ENCODE measurements around the gene CDC14B.
"Not testable (repeated sequence)": the region's sequence is repeated elsewhere in the genome, so short reads cannot be mapped to it uniquely, and the experiment has no call there.

CDC14B gene

GRCh38 chr9:96646081-96646991 lies 26.7 kb upstream of the CDC14B start:
- no peak for TF ChIP-seq CTCF (IDR thresholded peaks at IDR 0.05; ENCODE audit: borderline replicate concordance, insufficient read depth, low read depth, low read length)
- H3K4me3 ChIP-seq (ENCODE audit: low read depth, low read length) = no peak overlapping the region

GRCh38 chr9:96644137-96644536 lies 24.5 kb upstream of the CDC14B start:
- no peak for TF ChIP-seq CTCF (IDR thresholded peaks at IDR 0.05; ENCODE audit: borderline replicate concordance, insufficient read depth, low read depth, low read length)

GRCh38 chr9:96641514-96641913 lies 21.9 kb upstream of the CDC14B start:
- no peak for TF ChIP-seq CTCF (IDR thresholded peaks at IDR 0.05; ENCODE audit: borderline replicate concordance, insufficient read depth, low read depth, low read length)
- H3K4me3 ChIP-seq (ENCODE audit: low read depth, low read length) = no peak overlapping the region

More at GRCh38 chr9:96644137-96644536, 24.5 kb upstream of the CDC14B start:
- H3K4me3 ChIP-seq (ENCODE audit: low read depth, low read length) = no peak overlapping the region

- no peak for TF ChIP-seq CTCF (IDR thresholded peaks at IDR 0.05; ENCODE audit: borderline replicate concordance, insufficient read depth, low read depth, low read length)
- no peak overlapping the region for H3K4me3 ChIP-seq (ENCODE audit: low read depth, low read length)
Observed at GRCh38 chr9:96638606-96639364, 19.1 kb upstream of the CDC14B start.

GRCh38 chr9:96636368-96636767 lies 16.7 kb upstream of the CDC14B start:
- H3K4me3 ChIP-seq (ENCODE audit: low read depth, low read length) = no peak overlapping the region
- no peak for TF ChIP-seq CTCF (IDR thresholded peaks at IDR 0.05; ENCODE audit: borderline replicate concordance, insufficient read depth, low read depth, low read length)

GRCh38 chr9:96633579-96633978 lies 13.9 kb upstream of the CDC14B start:
- not testable (repeated sequence) for H3K4me3 ChIP-seq (ENCODE audit: low read depth, low read length)

- TF ChIP-seq CTCF (IDR thresholded peaks at IDR 0.05; ENCODE audit: borderline replicate concordance, insufficient read depth, low read depth, low read length) = no peak
- no peak overlapping the region for H3K4me3 ChIP-seq (ENCODE audit: low read depth, low read length)
Observed at GRCh38 chr9:96626912-96627311, 7.3 kb upstream of the CDC14B start.
